CD4-positive, alpha-beta T cell treated with Interleukin-15 for 4 hours (primary cell): ENCODE results near the gene PCED1B.
"Not testable (repeated sequence)": the region's sequence is repeated elsewhere in the genome, so short reads cannot be mapped to it uniquely, and the experiment has no call there.

Source experiments
- DNase-seq: peaks from one replicate; pipeline ENCODE4 v3.0.0-alpha.2; 2020; ENCODE audit warnings: low spot score

Gene PCED1B

GRCh38 chr12:47091009-47091408, 11.6 kb downstream of the PCED1B start:
- DNase-seq = no peak

- no peak for DNase-seq
These were observed 15.4 kb downstream of the PCED1B start for GRCh38 chr12:47094804-47095203.

- no peak for DNase-seq
These were observed 16.2 kb downstream of the PCED1B start for GRCh38 chr12:47095446-47096236.

GRCh38 chr12:47097276-47097896, 18.0 kb downstream of the PCED1B start:
- no peak for DNase-seq

- DNase-seq = no peak
These were observed 18.7 kb downstream of the PCED1B start for GRCh38 chr12:47098099-47098498.

- no peak for DNase-seq
These were observed 20.2 kb downstream of the PCED1B start for GRCh38 chr12:47099610-47100009.

- DNase-seq = no peak
These were observed 20.7 kb downstream of the PCED1B start for GRCh38 chr12:47100160-47100559.

GRCh38 chr12:47102406-47102805, 23.0 kb downstream of the PCED1B start:
- no peak for DNase-seq

GRCh38 chr12:47102845-47103651, 23.6 kb downstream of the PCED1B start:
- no peak for DNase-seq

GRCh38 chr12:47105914-47106674, 26.7 kb downstream of the PCED1B start:
- DNase-seq = no peak

- DNase-seq = no peak
These were observed 28.0 kb downstream of the PCED1B start for GRCh38 chr12:47107446-47107845.

- DNase-seq = no peak
These were observed 28.5 kb downstream of the PCED1B start for GRCh38 chr12:47107926-47108325.

- DNase-seq = no peak
These were observed 30.7 kb downstream of the PCED1B start for GRCh38 chr12:47110011-47110541.

GRCh38 chr12:47110718-47111391, 31.4 kb downstream of the PCED1B start:
- no peak for DNase-seq

- no peak for DNase-seq
These were observed 32.0 kb downstream of the PCED1B start for GRCh38 chr12:47111392-47111778.

GRCh38 chr12:47111854-47112253, 32.4 kb downstream of the PCED1B start:
- no peak for DNase-seq

GRCh38 chr12:47112679-47113078, 33.3 kb downstream of the PCED1B start:
- no peak for DNase-seq

- DNase-seq = no peak
These were observed 35.1 kb downstream of the PCED1B start for GRCh38 chr12:47114481-47114892.

- not testable (repeated sequence) for DNase-seq
These were observed 37.9 kb downstream of the PCED1B start for GRCh38 chr12:47117305-47117704.

- no peak for DNase-seq
These were observed 41.3 kb downstream of the PCED1B start for GRCh38 chr12:47120736-47121135.

GRCh38 chr12:47121146-47121545, 41.7 kb downstream of the PCED1B start:
- DNase-seq = no peak
